Ovary (tissue), 9 donors: Measurements from ENCODE around the gene STIM2. TPM values are rescaled to one million over a fixed set of nuclear protein-coding genes. Genes with fewer than 3 reads are reported as not detected.

Experiments used
- DNase-seq, 5 donors: peaks; one replicate each; pipeline ENCODE4 v3.0.0-alpha.2; 2019 to 2020
- H3K27ac ChIP-seq, 2 donors: fragments of 200-600 bp; one replicate each; pipeline versions ENCODE4 v1.5.1 to v1.8.0; 2019 to 2022
- H3K27me3 ChIP-seq: fragments of 200-600 bp; one replicate; pipeline ENCODE4 v1.8.0; 2022
- H3K36me3 ChIP-seq: fragments of 200-600 bp; sonication (generic); one replicate; pipeline ENCODE4 v1.5.1; 2019
- H3K4me1 ChIP-seq: one replicate; pipeline ENCODE4 v1.8.1; 2013; ENCODE audit warnings: mild to moderate bottlenecking, moderate library complexity; ENCODE audit not compliant: insufficient read depth
- H3K4me3 ChIP-seq: fragments of 200-600 bp; sonication (generic); one replicate; pipeline ENCODE4 v1.5.1; 2017
- H3K9me3 ChIP-seq, 2 donors: fragments of 200-600 bp in 1 of 2; sonication (generic) in 1 of 2; one replicate each; pipeline versions ENCODE4 v1.5.1 to v1.8.1; 2013 to 2019; ENCODE audit warnings: mild to moderate bottlenecking in 1 of 2, moderate library complexity in 1 of 2
- EP300 ChIP-seq: sonication (generic); formaldehyde crosslinking; IDR thresholded peaks from one replicate; pipeline ENCODE4 v1.6.1; 2017; ENCODE audit warnings: antibody characterized with exemption
- POLR2A ChIP-seq: fragments of 450-650 bp; IDR thresholded peaks from one replicate; pipeline ENCODE4 v1.6.1; 2017; ENCODE audit warnings: antibody characterized with exemption, mild to moderate bottlenecking, moderate library complexity
- WGBS, 3 donors: extraction: QIAGEN DNeasy Blood & Tissue Kit in 1 of 3; methylation state at CpG; one replicate each; pipeline versions ENCODE4 v1.1.5 to v1.1.7; 2013 to 2017; 5-methylcytosine and 5-hydroxymethylcytosine counted together
- intact Hi-C, 4 donors: fragments of 100-400 bp; cut with DNase I; formaldehyde crosslinking; loops; one replicate each; pipeline versions ENCODE4 v1.11.0 to v1.15.1; 2022 to 2023
- polyA plus RNA-seq, 2 donors: library from polyadenylated mRNA; stranded (reverse); fragments of 200-250 nt in 1 of 2; fragments of 350-450 nt in 1 of 2; fragmentation: Illumina TruSeq in 1 of 2; extraction: RNeasy Lipid Tissue Mini Kit (QIAGEN cat#74804) in 1 of 2; gene quantifications; one replicate each; pipeline ENCODE4 v1.2.3, GENCODE V29; 2013 to 2014
- total RNA-seq, 7 donors: library from RNA; depleted of rRNA in 2 of 7; stranded (reverse); fragments of >200 nt in 2 of 7; fragmentation: NEBNext Ultra II Directional in 3 of 7; extraction: Animal tissue kit (Norgen Biotek cat#: 25700) in 3 of 7; gene quantifications; one replicate each; pipeline versions ENCODE4 v1.1.0 to v1.2.4, GENCODE V29; 2016 to 2023
- TF ChIP-seq, protein P1 (sequence below), 3 donors: fragments of 450-650 bp in 2 of 3; fragments of 200-600 bp in 1 of 3; IDR thresholded peaks; one replicate each; pipeline versions ENCODE4 v1.5.1 to v1.8.0; 2016 to 2022; ENCODE audit warnings: antibody characterized with exemption in 3 of 3, mild to moderate bottlenecking in 1 of 3
- donor health status: DM: no; HTN: no; CAD: no; lungs with moderate emphysema.
- donor health status: DM: no; HTN: no; CAD: no.
- donor health status: Bipolar disorder and iron deficiency.
- donor health status: DM: yes; HTN: yes; CAD: no.
- donor health status: DM: no; HTN: no; CAD: no.
- donor health status: DM: yes; HTN: yes; CAD: no.

Gene STIM2
- total and polyA plus RNA-seq, 9 donors, result 24.0 to 47.9 (median 38.8) TPM

DNA sequence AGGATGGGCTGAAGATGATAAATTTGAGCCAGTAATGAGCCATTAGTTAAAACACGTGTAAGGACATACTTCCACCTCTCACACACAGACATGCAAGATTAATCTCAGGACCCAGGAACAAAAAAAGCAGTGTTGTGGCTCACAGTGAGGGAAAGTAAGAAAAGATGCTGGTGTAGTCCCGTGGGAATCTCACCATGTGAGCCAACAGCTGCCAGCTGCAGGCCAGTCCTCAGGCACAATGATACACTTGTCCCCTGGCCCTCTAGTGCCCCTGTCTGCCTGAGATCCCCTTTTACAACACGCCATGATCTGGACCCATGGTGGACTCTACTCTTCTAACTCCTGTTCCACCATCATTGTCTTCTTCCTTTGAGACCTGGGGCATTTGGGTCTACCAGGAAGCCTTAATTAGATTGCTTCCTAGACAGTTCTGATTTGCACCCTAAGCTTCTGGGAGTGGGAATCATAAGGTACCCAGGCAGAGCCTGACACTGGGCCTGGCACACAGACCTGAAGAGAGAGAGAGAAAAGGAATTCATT, 194.7 kb downstream of the STIM2 start:
- DNase-seq, result no peak
- TF ChIP-seq, protein P1, sequence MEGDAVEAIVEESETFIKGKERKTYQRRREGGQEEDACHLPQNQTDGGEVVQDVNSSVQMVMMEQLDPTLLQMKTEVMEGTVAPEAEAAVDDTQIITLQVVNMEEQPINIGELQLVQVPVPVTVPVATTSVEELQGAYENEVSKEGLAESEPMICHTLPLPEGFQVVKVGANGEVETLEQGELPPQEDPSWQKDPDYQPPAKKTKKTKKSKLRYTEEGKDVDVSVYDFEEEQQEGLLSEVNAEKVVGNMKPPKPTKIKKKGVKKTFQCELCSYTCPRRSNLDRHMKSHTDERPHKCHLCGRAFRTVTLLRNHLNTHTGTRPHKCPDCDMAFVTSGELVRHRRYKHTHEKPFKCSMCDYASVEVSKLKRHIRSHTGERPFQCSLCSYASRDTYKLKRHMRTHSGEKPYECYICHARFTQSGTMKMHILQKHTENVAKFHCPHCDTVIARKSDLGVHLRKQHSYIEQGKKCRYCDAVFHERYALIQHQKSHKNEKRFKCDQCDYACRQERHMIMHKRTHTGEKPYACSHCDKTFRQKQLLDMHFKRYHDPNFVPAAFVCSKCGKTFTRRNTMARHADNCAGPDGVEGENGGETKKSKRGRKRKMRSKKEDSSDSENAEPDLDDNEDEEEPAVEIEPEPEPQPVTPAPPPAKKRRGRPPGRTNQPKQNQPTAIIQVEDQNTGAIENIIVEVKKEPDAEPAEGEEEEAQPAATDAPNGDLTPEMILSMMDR (IDR thresholded peaks at IDR 0.05), result no peak
- no peak for TF ChIP-seq EP300
- no peak for TF ChIP-seq POLR2A
- intact Hi-C loops, result no loop called here
- Histone ChIP-seq H3K4me3 (no peak overlapping the region), H3K27me3 (no peaks in the 10 kb centered on the region), H3K9me3 (no peaks in the 10 kb centered on the region), H3K36me3 (no peaks in the 10 kb centered on the region), H3K27ac (no peak overlapping the region), H3K4me1 (no peaks in the 10 kb centered on the region)
- WGBS, 3 donors, result 69 to 76% (median 72%) methylated on average over 3 of the region's 3 CpGs

DNA sequence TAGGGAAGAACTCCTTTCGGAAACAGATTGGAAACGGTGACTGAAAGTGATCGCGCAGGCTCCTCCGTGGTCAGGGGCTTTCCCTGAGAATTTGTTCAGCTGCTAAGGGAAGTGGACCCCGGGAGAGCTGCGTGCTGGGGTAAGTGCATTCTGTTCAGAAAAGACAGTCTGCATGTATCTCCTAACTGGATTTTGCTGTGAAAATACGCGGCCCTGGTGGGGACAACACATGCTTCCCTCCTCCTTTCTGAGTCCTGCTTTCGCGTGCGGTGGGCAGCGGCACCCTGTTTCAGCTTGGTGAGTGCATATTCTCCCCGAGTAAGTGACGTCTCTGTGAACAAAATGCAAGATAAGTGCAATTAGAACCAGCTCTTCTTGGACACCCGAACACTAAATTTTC, 195.6 kb downstream of the STIM2 start:
- Histone ChIP-seq H3K27ac (no peak overlapping the region), H3K27me3 (no peaks in the 10 kb centered on the region), H3K9me3 (no peaks in the 10 kb centered on the region), H3K4me3 (no peak overlapping the region), H3K36me3 (no peaks in the 10 kb centered on the region), H3K4me1 (no peaks in the 10 kb centered on the region)
- 92 to 93% (median 93%) methylated on average over 16 of the region's 16 CpGs for WGBS, 3 donors
- TF ChIP-seq EP300 (no peak), POLR2A (no peak)
- TF ChIP-seq, protein P1 (IDR thresholded peaks at IDR 0.05), result no peak
- intact Hi-C loops, result no loop called here
- DNase-seq, result no peak

DNA sequence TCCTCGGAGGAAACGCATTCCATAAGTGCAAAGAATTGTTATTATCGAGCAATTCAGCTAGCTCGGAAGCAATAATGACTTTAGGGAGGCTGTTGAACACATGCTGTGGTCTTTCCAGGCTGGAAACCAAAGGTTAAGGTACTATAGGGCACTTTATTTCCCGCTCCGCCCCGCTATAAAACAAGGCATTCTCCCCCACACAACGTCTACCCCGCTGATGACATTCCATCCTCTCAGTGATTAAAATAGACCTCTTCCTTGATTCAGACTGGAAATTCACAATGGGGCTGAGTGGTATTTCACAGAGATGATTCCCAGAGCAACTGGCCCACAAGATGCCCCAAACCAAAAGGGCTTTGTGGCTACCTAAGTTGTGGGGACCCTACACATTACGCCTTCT, 196.4 kb downstream of the STIM2 start:
- no peaks in the 10 kb centered on the region for H3K36me3 ChIP-seq

DNA sequence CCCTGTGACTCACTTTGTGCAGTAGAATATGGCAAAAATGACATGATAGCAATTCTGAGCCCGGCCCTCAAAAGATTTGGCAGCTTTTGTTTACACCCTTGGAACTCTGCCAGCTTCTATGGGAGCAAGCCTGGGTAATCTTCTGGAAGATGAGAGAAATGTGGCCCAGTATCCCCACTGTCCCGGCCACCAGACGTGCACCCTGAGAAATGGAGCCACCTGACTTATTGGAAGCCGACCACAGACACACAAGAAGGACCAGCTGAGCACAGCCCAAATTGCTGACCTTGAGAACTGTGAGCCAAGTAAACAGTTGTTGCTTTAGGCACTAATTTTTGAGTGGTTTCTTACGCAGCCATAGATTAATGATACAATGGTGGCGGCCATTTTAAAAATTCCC, 197.0 kb downstream of the STIM2 start:
- Histone ChIP-seq H3K4me1 (no peaks in the 10 kb centered on the region), H3K36me3 (no peaks in the 10 kb centered on the region), H3K27ac (no peak overlapping the region), H3K27me3 (no peaks in the 10 kb centered on the region), H3K9me3 (no peaks in the 10 kb centered on the region), H3K4me3 (no peak overlapping the region)
- no peak for DNase-seq
- intact Hi-C loops, result no loop called here
- TF ChIP-seq EP300, result no peak
- TF ChIP-seq, protein P1 (IDR thresholded peaks at IDR 0.05), result no peak
- TF ChIP-seq POLR2A, result no peak
- 68 to 88% (median 74%) methylated on average over 6 of the region's 6 CpGs for WGBS, 3 donors

More for the DNA sequence above, 196.4 kb downstream of the STIM2 start:
- Histone ChIP-seq H3K9me3 (no peaks in the 10 kb centered on the region), H3K4me1 (no peaks in the 10 kb centered on the region), H3K4me3 (no peak overlapping the region), H3K27me3 (no peaks in the 10 kb centered on the region), H3K27ac (no peak overlapping the region)
- 75 to 79% (median 76%) methylated on average over 10 of the region's 10 CpGs for WGBS, 3 donors
- intact Hi-C loops, result no loop called here
- no peak for DNase-seq
- TF ChIP-seq POLR2A, result no peak

DNA sequence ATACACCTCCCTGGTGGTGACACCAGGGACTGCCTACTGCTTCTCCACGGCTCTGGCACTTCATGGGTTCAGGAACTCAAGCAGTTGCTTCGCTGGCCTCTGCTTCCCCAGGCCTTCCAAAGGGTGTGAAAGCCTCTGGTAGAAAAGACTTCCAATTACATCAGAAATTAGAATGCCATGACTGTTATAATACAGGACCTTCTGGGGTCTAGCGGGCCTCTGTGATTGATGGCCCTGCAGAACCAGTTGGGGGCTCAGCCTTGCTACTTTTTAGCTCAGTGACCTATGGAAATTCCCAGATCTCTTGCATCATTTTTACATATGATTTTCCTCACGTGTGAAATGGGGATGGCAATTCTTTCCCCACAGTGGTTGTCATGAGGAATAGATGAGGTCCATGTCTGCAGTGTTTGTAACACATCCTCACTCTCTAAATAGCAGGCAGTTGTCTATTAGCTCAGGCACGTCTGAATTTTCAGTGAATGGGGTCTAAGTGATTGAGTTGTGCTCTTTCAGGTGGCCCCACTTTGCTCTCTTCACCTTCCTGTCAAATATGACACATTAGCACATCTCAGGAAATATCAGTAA, 198.3 kb downstream of the STIM2 start:
- 41 to 70% (median 43%) methylated on average over 5 of the region's 5 CpGs for WGBS, 3 donors
- H3K9me3 ChIP-seq, result no peaks in the 10 kb centered on the region
- no peak overlapping the region for H3K27ac ChIP-seq
- no peaks in the 10 kb centered on the region for H3K4me1 ChIP-seq
- DNase-seq, result no peak
- intact Hi-C loops, result no loop called here
- no peaks in the 10 kb centered on the region for H3K36me3 ChIP-seq
- H3K27me3 ChIP-seq, result no peaks in the 10 kb centered on the region
- TF ChIP-seq EP300 (no peak), POLR2A (no peak)
- TF ChIP-seq, protein P1 (IDR thresholded peaks at IDR 0.05), result no peak
- H3K4me3 ChIP-seq, result no peak overlapping the region
